ENCODE data around the gene KMT2A.

- TF ChIP-seq CTCF (IDR thresholded peaks at IDR 0.05; ENCODE audit: poor library complexity, severe bottlenecking), result no peak
- no peak for TF ChIP-seq TAF1 (IDR thresholded peaks at IDR 0.05; ENCODE audit: low read depth)
- TF ChIP-seq RAD21 (conservative IDR thresholded peaks at IDR 0.05), result no peak
- no peak for TF ChIP-seq POLR2AphosphoS5 (IDR thresholded peaks at IDR 0.05)
- TF ChIP-seq EP300 (conservative IDR thresholded peaks at IDR 0.05; ENCODE audit: poor library complexity, severe bottlenecking), result no peak
Observed at GRCh38 chr11:118532091-118532490, 95.8 kb downstream of the KMT2A start.

Data from neural cell (in vitro differentiated cells).